Left kidney (tissue), 2 donors: ENCODE results near the gene PKD1L1. TPM values are rescaled to one million over a fixed set of nuclear protein-coding genes. Genes with fewer than 3 reads are reported as not detected.
A peak's percentile ranks its signal among the peaks of the same experiment; 100 is the strongest.
"Not testable (repeated sequence)": the region's sequence is repeated elsewhere in the genome, so short reads cannot be mapped to it uniquely, and the experiment has no call there.

Source experiments
- DNase-seq: peaks from one replicate; pipeline ENCODE4 v3.0.0-alpha.2; 2013
- polyA plus RNA-seq: library from polyadenylated mRNA; unstranded; fragments of 120-200 nt; gene quantifications from one replicate; pipeline ENCODE4 v1.2.1, GENCODE V29; 2013; ENCODE audit not compliant: insufficient read length

PKD1L1 gene
- polyA plus RNA-seq, 1 donor: 0.32 TPM

- no peak for DNase-seq
These were observed 8.7 kb downstream of the PKD1L1 start for GRCh38 chr7:47939425-47940036.

- no peak for DNase-seq
These were observed 9.6 kb downstream of the PKD1L1 start for GRCh38 chr7:47938574-47939165.

GRCh38 chr7:47937711-47938573 is 10.3 kb downstream of the PKD1L1 start:
- DNase-seq: no peak

- no peak for DNase-seq
These were observed 11.1 kb downstream of the PKD1L1 start for GRCh38 chr7:47937065-47937687.

- DNase-seq: no peak
These were observed 11.9 kb downstream of the PKD1L1 start for GRCh38 chr7:47936323-47936722.

GRCh38 chr7:47935336-47935735 is 12.9 kb downstream of the PKD1L1 start:
- no peak for DNase-seq

GRCh38 chr7:47934831-47935230 is 13.4 kb downstream of the PKD1L1 start:
- no peak for DNase-seq

- DNase-seq: no peak
These were observed 15.1 kb downstream of the PKD1L1 start for GRCh38 chr7:47933215-47933614.

- no peak for DNase-seq
These were observed 15.7 kb downstream of the PKD1L1 start for GRCh38 chr7:47932466-47933037.

- no peak for DNase-seq
These were observed 16.2 kb downstream of the PKD1L1 start for GRCh38 chr7:47932016-47932415.

GRCh38 chr7:47931005-47932004 is 17.0 kb downstream of the PKD1L1 start:
- no peak for DNase-seq

- DNase-seq: no peak
These were observed 24.0 kb downstream of the PKD1L1 start for GRCh38 chr7:47924266-47924665.

- not testable (repeated sequence) for DNase-seq
These were observed 25.0 kb downstream of the PKD1L1 start for GRCh38 chr7:47923081-47923875.

- not testable (repeated sequence) for DNase-seq
These were observed 31.8 kb downstream of the PKD1L1 start for GRCh38 chr7:47916514-47916913.

- DNase-seq: no peak
These were observed 32.7 kb downstream of the PKD1L1 start for GRCh38 chr7:47915616-47915976.

- DNase-seq: peak; percentile 34
These were observed 33.3 kb downstream of the PKD1L1 start for GRCh38 chr7:47914717-47915615.

GRCh38 chr7:47912332-47912731 is 35.9 kb downstream of the PKD1L1 start:
- DNase-seq: no peak

- no peak for DNase-seq
These were observed 39.5 kb downstream of the PKD1L1 start for GRCh38 chr7:47908720-47909119.

- DNase-seq: no peak
These were observed 40.2 kb downstream of the PKD1L1 start for GRCh38 chr7:47907981-47908616.
